Renal cortex interstitium (tissue), 11 donors: ENCODE data around the gene KCNG4. TPM values are rescaled to one million over a fixed set of nuclear protein-coding genes. Genes with fewer than 3 reads are reported as not detected.

Experiments
- DNase-seq, 11 donors: peaks; one replicate each; pipeline ENCODE4 v3.0.0-alpha.2; 2013; ENCODE audit warnings: low read depth in 9 of 11, low spot score in 4 of 11; ENCODE audit errors: extremely low read depth in 1 of 11
- polyA plus RNA-seq, 3 donors: library from polyadenylated mRNA; unstranded; fragments of 120-200 nt; gene quantifications; one replicate each; pipeline ENCODE4 v1.2.1, GENCODE V29; 2013; ENCODE audit not compliant: insufficient read length in 3 of 3

KCNG4 gene
- polyA plus RNA-seq, 3 donors, result 0.04 to 0.05 TPM; not detected in 1

GRCh38 chr16:84241778-84242177 lies 2.0 kb upstream of the KCNG4 start:
- no peak for DNase-seq

- no peak for DNase-seq
These were observed 643 bp upstream of the KCNG4 start for GRCh38 chr16:84240455-84240854.

GRCh38 chr16:84239141-84239769 lies 557 bp downstream of the KCNG4 start:
- no peak for DNase-seq

- no peak for DNase-seq
These were observed 1.6 kb downstream of the KCNG4 start for GRCh38 chr16:84237994-84238750.

- no peak for DNase-seq
These were observed 3.1 kb downstream of the KCNG4 start for GRCh38 chr16:84236671-84237070.

GRCh38 chr16:84234321-84235241 lies 5.2 kb downstream of the KCNG4 start:
- no peak for DNase-seq

- no peak for DNase-seq
These were observed 6.1 kb downstream of the KCNG4 start for GRCh38 chr16:84233748-84234147.

GRCh38 chr16:84232969-84233368 lies 6.8 kb downstream of the KCNG4 start:
- DNase-seq, result no peak

GRCh38 chr16:84232060-84232459 lies 7.8 kb downstream of the KCNG4 start:
- DNase-seq, result no peak

- no peak for DNase-seq
These were observed 10.3 kb downstream of the KCNG4 start for GRCh38 chr16:84229471-84229870.

- peak in 1 of 11 donors; percentile 26 for DNase-seq
These were observed 11.5 kb downstream of the KCNG4 start for GRCh38 chr16:84228256-84228838.

GRCh38 chr16:84227548-84227947 lies 12.3 kb downstream of the KCNG4 start:
- DNase-seq, result no peak

GRCh38 chr16:84226026-84226425 lies 13.8 kb downstream of the KCNG4 start:
- no peak for DNase-seq

- no peak for DNase-seq
These were observed 14.2 kb downstream of the KCNG4 start for GRCh38 chr16:84225571-84225970.

GRCh38 chr16:84225126-84225525 lies 14.7 kb downstream of the KCNG4 start:
- DNase-seq, result no peak

- DNase-seq, result no peak
These were observed 15.3 kb downstream of the KCNG4 start for GRCh38 chr16:84224554-84224953.

GRCh38 chr16:84223456-84223855 lies 16.4 kb downstream of the KCNG4 start:
- DNase-seq, result no peak

- no peak for DNase-seq
These were observed 19.0 kb downstream of the KCNG4 start for GRCh38 chr16:84220851-84221250.

- DNase-seq, result no peak
These were observed 20.9 kb downstream of the KCNG4 start for GRCh38 chr16:84218956-84219355.
